Hepatocyte (in vitro differentiated cells): ENCODE results near the gene OR8J1. TPM values are rescaled to one million over a fixed set of nuclear protein-coding genes. Genes with fewer than 3 reads are reported as not detected.
A peak's percentile ranks its signal among the peaks of the same experiment; 100 is the strongest.
"Not testable (repeated sequence)": the region's sequence is repeated elsewhere in the genome, so short reads cannot be mapped to it uniquely, and the experiment has no call there.

Experiments
- DNase-seq: peaks from one replicate; pipeline ENCODE4 v3.0.0-alpha.2; 2016; ENCODE audit warnings: low spot score
- H2AFZ ChIP-seq: fragments of 200-600 bp; sonication (generic); 2 replicates; pipeline ENCODE4 v1.6.0; 2016; ENCODE audit warnings: antibody characterized with exemption, mild to moderate bottlenecking
- H3K27ac ChIP-seq: fragments of 200-600 bp; sonication (generic); 2 replicates; pipeline ENCODE4 v1.5.1; 2016; ENCODE audit warnings: mild to moderate bottlenecking
- H3K27me3 ChIP-seq: fragments of 200-600 bp; sonication (generic); 2 replicates; pipeline ENCODE4 v1.6.1; 2016
- H3K36me3 ChIP-seq: fragments of 200-600 bp; sonication (generic); replicated peaks from 2 replicates; pipeline ENCODE4 v1.5.1; 2016; ENCODE audit warnings: low read depth; ENCODE audit not compliant: insufficient read depth
- H3K4me1 ChIP-seq: fragments of 200-600 bp; sonication (generic); 2 replicates; pipeline ENCODE4 v1.5.1; 2016; ENCODE audit warnings: mild to moderate bottlenecking, moderate library complexity; ENCODE audit not compliant: insufficient read depth
- H3K4me2 ChIP-seq: fragments of 200-600 bp; sonication (generic); 2 replicates; pipeline ENCODE4 v1.6.0; 2016
- H3K4me3 ChIP-seq: fragments of 200-600 bp; sonication (generic); 2 replicates; pipeline ENCODE4 v1.5.1; 2016; ENCODE audit warnings: mild to moderate bottlenecking
- H3K79me2 ChIP-seq: fragments of 200-600 bp; sonication (generic); 2 replicates; pipeline ENCODE4 v1.6.0; 2017; ENCODE audit warnings: mild to moderate bottlenecking
- H3K9me2 ChIP-seq: fragments of 200-600 bp; sonication (generic); replicated peaks from 2 replicates; pipeline ENCODE4 v1.6.0; 2017; ENCODE audit warnings: mild to moderate bottlenecking; ENCODE audit not compliant: insufficient read depth
- H3K9me3 ChIP-seq: fragments of 200-600 bp; sonication (generic); 2 replicates; pipeline ENCODE4 v1.5.1; 2016; ENCODE audit warnings: low read depth, mild to moderate bottlenecking
- H4K20me1 ChIP-seq: fragments of 200-600 bp; sonication (generic); 2 replicates; pipeline ENCODE4 v1.6.0; 2016; ENCODE audit warnings: mild to moderate bottlenecking; ENCODE audit not compliant: insufficient read depth, poor library complexity, severe bottlenecking
- CTCF ChIP-seq: fragments of 200-600 bp; sonication (generic); IDR thresholded peaks from 2 replicates; pipeline ENCODE4 v1.5.1; 2016; ENCODE audit warnings: antibody characterized with exemption, mild to moderate bottlenecking; ENCODE audit not compliant: poor library complexity
- EZH2 ChIP-seq: fragments of 200-600 bp; sonication (generic); IDR thresholded peaks from 2 replicates; pipeline ENCODE4 v1.6.1; 2016; ENCODE audit warnings: antibody characterized with exemption, mild to moderate bottlenecking, borderline replicate concordance
- EZH2phosphoT487 ChIP-seq: fragments of 200-600 bp; sonication (generic); IDR thresholded peaks from one replicate; pipeline ENCODE4 v1.6.1; 2018; ENCODE audit warnings: antibody characterized with exemption, mild to moderate bottlenecking, low read depth, moderate library complexity; ENCODE audit not compliant: unreplicated experiment, severe bottlenecking
- WGBS: methylation state at CpG from one replicate; pipeline ENCODE4 v1.1.6; 2016; ENCODE audit warnings: low lambda C conversion rate; ENCODE audit errors: missing lambda C conversion rate; 5-methylcytosine and 5-hydroxymethylcytosine counted together
- polyA plus RNA-seq: library from polyadenylated mRNA; unstranded; fragments of >200 nt; fragmentation: Nextera tagmentation; extraction: Ambion mirVana; gene quantifications from 2 replicates; pipeline ENCODE4 v1.2.1, GENCODE V29; 2016
- total RNA-seq: library from RNA; depleted of rRNA; stranded (reverse); fragments of >200 nt; gene quantifications from 2 replicates; pipeline ENCODE4 v1.2.3, GENCODE V29; 2014

Gene OR8J1
- total and polyA plus RNA-seq, 2 experiments from 2014 or later, result not detected

GRCh38 chr11:56396047-56396446 lies 42.0 kb downstream of the OR8J1 start:
- Histone ChIP-seq H3K27me3 (no peaks in the 10 kb centered on the region), H3K27ac (no peak overlapping the region), H3K4me3 (no peak overlapping the region), H3K79me2 (no peaks in the 10 kb centered on the region), H2AFZ (no peak overlapping the region), H3K4me1 (no peaks in the 10 kb centered on the region), H4K20me1 (no peaks in the 10 kb centered on the region), H3K4me2 (no peak overlapping the region), H3K9me3 (no peaks in the 10 kb centered on the region), H3K36me3 (no peaks in the 10 kb centered on the region), H3K9me2 (no peaks in the 10 kb centered on the region)
- DNase-seq, result peak; percentile 10
- 36% methylated on average over 3 of the region's 3 CpGs for WGBS
- no peak for TF ChIP-seq EZH2phosphoT487
- TF ChIP-seq CTCF, result peak; percentile 18

- not testable (repeated sequence) for H4K20me1 ChIP-seq, H2AFZ ChIP-seq, H3K4me3 ChIP-seq, H3K36me3 ChIP-seq, H3K9me3 ChIP-seq, H3K4me2 ChIP-seq, H3K27me3 ChIP-seq, DNase-seq, H3K79me2 ChIP-seq, H3K27ac ChIP-seq, H3K4me1 ChIP-seq, H3K9me2 ChIP-seq
- 95% methylated on average over 16 of the region's 27 CpGs for WGBS
Measured at GRCh38 chr11:56401858-56402461, 47.9 kb downstream of the OR8J1 start.

- H3K9me2 ChIP-seq, result no peaks in the 10 kb centered on the region
- no peaks in the 10 kb centered on the region for H3K9me3 ChIP-seq
- no peaks in the 10 kb centered on the region for H3K27me3 ChIP-seq
- no peak overlapping the region for H3K4me3 ChIP-seq
- no peak for DNase-seq
- TF ChIP-seq CTCF, result no peak
- TF ChIP-seq EZH2phosphoT487, result no peak
- no peak for TF ChIP-seq EZH2
- H3K4me1 ChIP-seq, result no peaks in the 10 kb centered on the region
- no peaks in the 10 kb centered on the region for H3K36me3 ChIP-seq
- no peak overlapping the region for H3K4me2 ChIP-seq
- no peak overlapping the region for H2AFZ ChIP-seq
- 100% methylated on average over 2 of the region's 2 CpGs for WGBS
- no peak overlapping the region for H3K27ac ChIP-seq
- H4K20me1 ChIP-seq, result no peaks in the 10 kb centered on the region
- no peaks in the 10 kb centered on the region for H3K79me2 ChIP-seq
Measured at GRCh38 chr11:56404393-56404792, 50.3 kb downstream of the OR8J1 start.

- no peak for DNase-seq
- no peak overlapping the region for H3K4me3 ChIP-seq
- H3K79me2 ChIP-seq, result no peaks in the 10 kb centered on the region
- H3K27me3 ChIP-seq, result no peaks in the 10 kb centered on the region
- H3K9me2 ChIP-seq, result no peaks in the 10 kb centered on the region
- H2AFZ ChIP-seq, result no peak overlapping the region
- H3K9me3 ChIP-seq, result no peaks in the 10 kb centered on the region
- H4K20me1 ChIP-seq, result no peaks in the 10 kb centered on the region
- no peaks in the 10 kb centered on the region for H3K4me1 ChIP-seq
- no peak overlapping the region for H3K27ac ChIP-seq
- TF ChIP-seq CTCF (no peak), EZH2phosphoT487 (no peak), EZH2 (no peak)
- no peaks in the 10 kb centered on the region for H3K36me3 ChIP-seq
- no peak overlapping the region for H3K4me2 ChIP-seq
Measured at GRCh38 chr11:56410801-56411200, 56.7 kb downstream of the OR8J1 start.

Other genes starting within 250 kb of the OR8J1 start
- not detected in 2 replicates for gene OR8H3, start 231.9 kb upstream of the OR8J1 start, total RNA-seq
- not detected in 2 replicates for gene OR8H3, start 231.9 kb upstream of the OR8J1 start, polyA plus RNA-seq
- not detected in 2 replicates for gene OR8J3, start 214.1 kb upstream of the OR8J1 start, total RNA-seq
- not detected in 2 replicates for gene OR8J3, start 214.1 kb upstream of the OR8J1 start, polyA plus RNA-seq
- not detected in 2 replicates for gene OR8K5, start 194.0 kb upstream of the OR8J1 start, total RNA-seq
- not detected in 2 replicates for gene OR8K5, start 194.0 kb upstream of the OR8J1 start, polyA plus RNA-seq
- gene OR5J2, start 177.7 kb upstream of the OR8J1 start, total RNA-seq, result not detected in 2 replicates
- not detected in 2 replicates for gene OR5J2, start 177.7 kb upstream of the OR8J1 start, polyA plus RNA-seq
- gene OR5T2, start 120.0 kb upstream of the OR8J1 start, total RNA-seq, result not detected in 2 replicates
- not detected in 2 replicates for gene OR5T2, start 120.0 kb upstream of the OR8J1 start, polyA plus RNA-seq
- gene OR5T3, start 102.0 kb upstream of the OR8J1 start, total RNA-seq, result not detected in 2 replicates
- not detected in 2 replicates for gene OR5T3, start 102.0 kb upstream of the OR8J1 start, polyA plus RNA-seq
- not detected in 2 replicates for gene OR5T1, start 80.1 kb upstream of the OR8J1 start, total RNA-seq
- not detected in 2 replicates for gene OR5T1, start 80.1 kb upstream of the OR8J1 start, polyA plus RNA-seq
- not detected in 2 replicates for gene OR8H1, start 62.0 kb upstream of the OR8J1 start, total RNA-seq
- gene OR8H1, start 62.0 kb upstream of the OR8J1 start, polyA plus RNA-seq, result not detected in 2 replicates
- not detected in 2 replicates for gene OR8K3, start 39.1 kb upstream of the OR8J1 start, total RNA-seq
- gene OR8K3, start 39.1 kb upstream of the OR8J1 start, polyA plus RNA-seq, result not detected in 2 replicates
- gene OR8K1, start 8.3 kb upstream of the OR8J1 start, total RNA-seq, result not detected in 2 replicates
- gene OR8K1, start 8.3 kb upstream of the OR8J1 start, polyA plus RNA-seq, result not detected in 2 replicates
- gene OR8U1, start 21.3 kb downstream of the OR8J1 start, total RNA-seq, result not detected in 2 replicates
- gene OR8U1, start 21.3 kb downstream of the OR8J1 start, polyA plus RNA-seq, result not detected in 2 replicates
- not detected in 2 replicates for gene OR5AL1, start 58.4 kb downstream of the OR8J1 start, total RNA-seq
- not detected in 2 replicates for gene OR5AL1, start 58.4 kb downstream of the OR8J1 start, polyA plus RNA-seq
- gene OR5M3, start 119.1 kb downstream of the OR8J1 start, total RNA-seq, result not detected in 2 replicates
- gene OR5M3, start 119.1 kb downstream of the OR8J1 start, polyA plus RNA-seq, result not detected in 2 replicates
- not detected in 2 replicates for gene OR5M8, start 137.1 kb downstream of the OR8J1 start, total RNA-seq
- not detected in 2 replicates for gene OR5M8, start 137.1 kb downstream of the OR8J1 start, polyA plus RNA-seq
- not detected in 2 replicates for gene OR5M11, start 189.0 kb downstream of the OR8J1 start, total RNA-seq
- not detected in 2 replicates for gene OR5M11, start 189.0 kb downstream of the OR8J1 start, polyA plus RNA-seq
- not detected in 2 replicates for gene OR5M10, start 223.4 kb downstream of the OR8J1 start, total RNA-seq
- gene OR5M10, start 223.4 kb downstream of the OR8J1 start, polyA plus RNA-seq, result not detected in 2 replicates